ENCODE data around the gene PDE3B. TPM values are rescaled to one million over a fixed set of nuclear protein-coding genes. Genes with fewer than 3 reads are reported as not detected.

PDE3B gene
- polyA plus RNA-seq, 4 donors = 0.67 to 25.8 (median 2.4) TPM

DNA sequence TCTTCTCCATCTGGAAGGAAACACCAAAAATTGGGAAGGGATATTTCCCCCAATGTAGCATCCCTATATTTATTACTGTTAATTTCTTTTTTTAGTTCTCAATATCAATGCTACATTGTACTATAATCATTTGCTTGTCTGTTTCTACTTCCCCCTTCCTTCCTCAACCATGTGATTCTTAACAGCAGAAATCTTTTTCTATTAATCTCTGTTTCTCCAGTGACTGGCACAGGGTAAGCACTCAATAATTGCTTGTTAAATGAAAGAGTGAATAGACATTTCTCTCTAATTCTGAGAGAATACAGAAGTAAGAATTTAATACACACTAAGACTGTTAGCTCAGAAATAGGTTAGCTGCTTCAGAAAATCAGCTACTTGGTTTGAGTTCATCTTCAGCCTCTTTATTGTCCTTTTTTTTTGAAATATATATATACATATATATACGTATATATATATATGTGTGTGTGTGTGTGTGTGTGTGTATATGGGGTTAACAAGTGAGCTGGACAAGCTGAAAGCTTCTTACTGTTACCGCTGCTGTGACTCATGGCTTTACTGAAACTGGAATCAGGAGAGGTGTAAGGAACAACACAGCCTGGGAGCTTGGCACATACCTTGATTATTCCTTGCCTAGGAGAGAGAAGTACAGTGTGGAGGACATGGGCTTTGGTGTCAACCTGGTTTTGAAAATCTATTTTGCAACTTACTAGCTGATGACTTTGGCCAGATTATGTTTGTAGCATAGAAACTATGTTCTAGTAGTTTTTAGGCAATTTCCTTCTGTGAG lies 26.2 kb upstream of the PDE3B start:
- Histone ChIP-seq H3K4me1 (ENCODE audit: control insufficient read depth in 3 of 3, insufficient read depth in 2 of 3, low read depth in 1 of 3, low read length in 2 of 3) (peaks cover 0 to 29% (median 0%) of the 10 kb centered on the region in 3 donors), H3K27me3 (ENCODE audit: control insufficient read depth in 3 of 3, insufficient read depth in 3 of 3, low read length in 3 of 3) (no peaks in the 10 kb centered on the region), H3K4me3 (ENCODE audit: low read depth in 1 of 3, low read length in 3 of 3) (no peak overlapping the region), H3K27ac (ENCODE audit: low read depth in 1 of 3, low read length in 2 of 3) (peak overlapping the region in 1 of 3 donors; percentile 49), H3K9me3 (ENCODE audit: control insufficient read depth in 2 of 2, insufficient read depth in 1 of 2, low read depth in 1 of 2, low read length in 1 of 2) (no peaks in the 10 kb centered on the region), H3K36me3 (ENCODE audit: control insufficient read depth in 3 of 3, insufficient read depth in 2 of 3, low read depth in 1 of 3, low read length in 3 of 3) (no peaks in the 10 kb centered on the region)
- WGBS, 3 donors = 72 to 76% (median 75%) methylated on average over 2 of the region's 2 CpGs
- DNase-seq (peak; percentile 42 to 61), FAIRE-seq (no peak)

DNA sequence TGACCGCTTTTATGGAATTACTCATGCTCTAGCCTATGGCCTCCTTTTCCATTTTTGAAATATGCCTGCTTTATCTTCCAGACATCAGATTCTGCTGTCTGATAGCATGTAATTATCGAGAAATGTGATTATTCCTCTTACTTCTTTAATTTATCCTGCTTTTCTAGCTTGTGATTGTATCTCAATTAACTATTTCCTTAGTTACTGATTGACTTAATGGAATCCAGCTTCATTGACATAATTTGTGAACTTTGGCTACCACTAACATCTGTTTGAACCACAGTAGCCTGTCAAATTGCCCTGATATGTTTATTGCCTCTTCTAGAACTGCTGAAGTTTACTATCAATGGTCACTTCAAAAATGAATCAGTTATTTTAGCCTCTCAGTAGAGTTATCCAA lies 25.5 kb upstream of the PDE3B start:
- no peaks in the 10 kb centered on the region for H3K27me3 ChIP-seq (ENCODE audit: control insufficient read depth in 3 of 3, insufficient read depth in 3 of 3, low read length in 3 of 3)
- peak overlapping the region in 1 of 3 donors; percentile 49 for H3K27ac ChIP-seq (ENCODE audit: low read depth in 1 of 3, low read length in 2 of 3)
- FAIRE-seq = no peak

DNA sequence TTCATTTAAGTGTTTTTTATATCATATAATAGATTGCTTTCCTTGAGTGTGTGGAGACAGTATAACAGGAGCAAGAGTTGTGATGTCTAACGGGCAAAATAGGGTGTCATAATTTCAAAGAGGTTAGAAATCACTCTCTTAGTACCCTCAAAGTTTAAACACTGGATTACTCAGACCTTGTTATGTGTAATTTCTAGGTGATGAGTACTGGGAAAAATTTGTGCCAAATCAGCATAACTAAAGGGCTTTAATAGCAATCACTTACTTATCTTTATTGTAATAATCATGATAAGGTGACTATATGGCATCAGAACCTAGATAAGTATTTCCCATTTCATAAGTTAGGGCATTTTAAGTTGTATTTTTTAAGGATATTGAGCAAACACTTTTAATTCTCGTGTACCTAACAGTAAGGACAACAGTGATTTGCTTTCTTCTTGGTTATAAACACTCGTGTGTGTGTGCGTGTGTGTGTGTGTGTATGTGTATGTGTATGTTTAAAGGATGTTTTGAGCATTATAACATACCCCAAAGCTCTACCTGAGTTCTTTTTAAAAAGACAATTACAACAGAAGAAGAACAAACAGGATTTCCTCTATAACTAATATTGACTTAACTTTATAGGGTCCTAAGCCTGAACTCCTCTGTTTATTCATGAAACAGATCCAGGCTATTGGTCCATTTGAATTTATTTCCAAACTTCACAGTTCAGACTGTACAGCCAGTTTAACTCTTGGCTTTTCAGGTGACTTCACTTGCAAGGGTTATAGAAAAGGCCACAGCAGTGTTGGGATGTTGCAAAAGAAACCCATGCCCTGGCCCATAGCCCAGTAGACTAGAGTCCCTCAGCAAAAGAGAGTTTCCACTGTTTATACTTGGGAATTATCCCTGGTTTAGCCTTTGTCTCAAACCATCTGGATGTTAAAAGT lies 23.7 kb upstream of the PDE3B start:
- Histone ChIP-seq H3K27ac (ENCODE audit: low read depth in 1 of 3, low read length in 2 of 3) (peak overlapping the region in 1 of 3 donors; percentile 41), H3K36me3 (ENCODE audit: control insufficient read depth in 3 of 3, insufficient read depth in 2 of 3, low read depth in 1 of 3, low read length in 3 of 3) (no peaks in the 10 kb centered on the region), H3K9me3 (ENCODE audit: control insufficient read depth in 2 of 2, insufficient read depth in 1 of 2, low read depth in 1 of 2, low read length in 1 of 2) (no peaks in the 10 kb centered on the region), H3K27me3 (ENCODE audit: control insufficient read depth in 3 of 3, insufficient read depth in 3 of 3, low read length in 3 of 3) (no peaks in the 10 kb centered on the region), H3K4me3 (ENCODE audit: low read depth in 1 of 3, low read length in 3 of 3) (no peak overlapping the region), H3K4me1 (ENCODE audit: control insufficient read depth in 3 of 3, insufficient read depth in 2 of 3, low read depth in 1 of 3, low read length in 2 of 3) (peaks cover 0 to 29% (median 0%) of the 10 kb centered on the region in 3 donors)
- DNase-seq (peak; percentile 24 to 52), FAIRE-seq (no peak)
- WGBS, 3 donors = 50 to 71% (median 71%) methylated on average over 4 of the region's 4 CpGs

More for the DNA sequence above, 25.5 kb upstream of the PDE3B start:
- DNase-seq = peak; percentile 56 to 77
- Histone ChIP-seq H3K4me1 (ENCODE audit: control insufficient read depth in 3 of 3, insufficient read depth in 2 of 3, low read depth in 1 of 3, low read length in 2 of 3) (peaks cover 0 to 29% (median 0%) of the 10 kb centered on the region in 3 donors), H3K36me3 (ENCODE audit: control insufficient read depth in 3 of 3, insufficient read depth in 2 of 3, low read depth in 1 of 3, low read length in 3 of 3) (no peaks in the 10 kb centered on the region), H3K9me3 (ENCODE audit: control insufficient read depth in 2 of 2, insufficient read depth in 1 of 2, low read depth in 1 of 2, low read length in 1 of 2) (no peaks in the 10 kb centered on the region), H3K4me3 (ENCODE audit: low read depth in 1 of 3, low read length in 3 of 3) (no peak overlapping the region)
- 51 to 86% (median 54%) methylated on average over 2 of the region's 2 CpGs for WGBS, 3 donors

DNA sequence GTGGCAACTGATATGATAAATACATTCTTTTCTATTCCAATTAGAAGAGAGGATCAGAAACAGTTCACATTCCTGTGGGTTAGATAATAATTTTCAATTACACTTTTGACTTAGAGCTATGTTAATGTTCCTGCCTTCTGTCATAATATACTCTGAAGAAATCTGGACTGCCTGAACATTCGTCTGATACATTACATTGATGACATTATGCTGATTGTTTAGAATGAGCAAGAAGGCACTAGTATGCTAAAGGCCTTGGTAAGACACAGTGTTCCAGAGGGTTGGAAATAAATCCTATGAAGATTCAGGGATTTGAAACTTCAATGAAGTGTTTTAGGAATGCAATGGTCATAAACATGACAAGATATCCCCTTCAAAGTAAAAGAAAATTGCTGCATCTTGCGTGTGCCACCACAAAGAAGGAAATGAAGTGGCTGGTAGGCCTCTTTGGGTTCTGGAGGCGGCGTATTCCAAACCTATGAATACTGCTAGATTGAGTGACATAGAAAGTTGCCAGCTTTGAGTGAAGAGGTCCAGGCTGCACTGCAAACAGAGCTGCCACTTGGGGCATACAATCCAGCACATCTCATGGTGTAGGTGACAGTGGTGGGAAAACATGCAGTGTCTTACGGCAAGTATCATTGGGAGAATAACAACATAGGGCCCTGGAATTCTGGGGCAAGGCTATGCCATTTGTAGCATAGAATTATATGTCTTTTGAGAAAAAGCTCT lies 21.2 kb upstream of the PDE3B start:
- 89 to 94% (median 94%) methylated on average over 5 of the region's 5 CpGs for WGBS, 3 donors

DNA sequence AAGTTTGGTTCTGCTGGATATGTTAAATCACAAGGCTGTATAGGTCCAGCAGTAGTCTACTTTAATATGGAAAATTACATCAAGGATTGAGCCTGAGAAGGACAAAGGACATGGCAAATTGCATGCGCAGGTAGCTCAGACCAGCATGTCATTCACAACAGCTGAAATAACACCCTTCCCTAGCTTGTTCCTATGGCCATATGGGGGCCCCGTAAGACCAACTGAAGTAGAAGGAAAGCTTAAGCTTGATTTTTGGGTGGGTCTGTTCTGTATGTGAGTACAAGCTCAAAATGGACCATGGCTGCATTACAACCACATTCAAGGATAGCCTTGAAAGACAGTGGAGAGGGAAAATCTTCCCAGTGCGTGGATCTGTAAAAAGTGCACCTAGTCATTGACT lies 20.6 kb upstream of the PDE3B start:
- WGBS, 3 donors = 97% methylated on average over 3 of the region's 3 CpGs
- Histone ChIP-seq H3K27me3 (ENCODE audit: control insufficient read depth in 3 of 3, insufficient read depth in 3 of 3, low read length in 3 of 3) (no peaks in the 10 kb centered on the region), H3K4me1 (ENCODE audit: control insufficient read depth in 3 of 3, insufficient read depth in 2 of 3, low read depth in 1 of 3, low read length in 2 of 3) (peaks cover 0 to 14% (median 5%) of the 10 kb centered on the region in 3 donors), H3K4me3 (ENCODE audit: low read depth in 1 of 3, low read length in 3 of 3) (no peak overlapping the region), H3K36me3 (ENCODE audit: control insufficient read depth in 3 of 3, insufficient read depth in 2 of 3, low read depth in 1 of 3, low read length in 3 of 3) (no peaks in the 10 kb centered on the region), H3K9me3 (ENCODE audit: control insufficient read depth in 2 of 2, insufficient read depth in 1 of 2, low read depth in 1 of 2, low read length in 1 of 2) (no peaks in the 10 kb centered on the region), H3K27ac (ENCODE audit: low read depth in 1 of 3, low read length in 2 of 3) (no peak overlapping the region)
- FAIRE-seq (no peak), DNase-seq (no peak)

More for the DNA sequence above, 21.2 kb upstream of the PDE3B start:
- no peak overlapping the region for H3K27ac ChIP-seq (ENCODE audit: low read depth in 1 of 3, low read length in 2 of 3)
- H3K9me3 ChIP-seq (ENCODE audit: control insufficient read depth in 2 of 2, insufficient read depth in 1 of 2, low read depth in 1 of 2, low read length in 1 of 2) = no peaks in the 10 kb centered on the region
- FAIRE-seq = no peak
- no peaks in the 10 kb centered on the region for H3K27me3 ChIP-seq (ENCODE audit: control insufficient read depth in 3 of 3, insufficient read depth in 3 of 3, low read length in 3 of 3)
- DNase-seq = no peak
- no peak overlapping the region for H3K4me3 ChIP-seq (ENCODE audit: low read depth in 1 of 3, low read length in 3 of 3)
- peaks cover 0 to 21% (median 5%) of the 10 kb centered on the region in 3 donors for H3K4me1 ChIP-seq (ENCODE audit: control insufficient read depth in 3 of 3, insufficient read depth in 2 of 3, low read depth in 1 of 3, low read length in 2 of 3)
- H3K36me3 ChIP-seq (ENCODE audit: control insufficient read depth in 3 of 3, insufficient read depth in 2 of 3, low read depth in 1 of 3, low read length in 3 of 3) = no peaks in the 10 kb centered on the region

DNA sequence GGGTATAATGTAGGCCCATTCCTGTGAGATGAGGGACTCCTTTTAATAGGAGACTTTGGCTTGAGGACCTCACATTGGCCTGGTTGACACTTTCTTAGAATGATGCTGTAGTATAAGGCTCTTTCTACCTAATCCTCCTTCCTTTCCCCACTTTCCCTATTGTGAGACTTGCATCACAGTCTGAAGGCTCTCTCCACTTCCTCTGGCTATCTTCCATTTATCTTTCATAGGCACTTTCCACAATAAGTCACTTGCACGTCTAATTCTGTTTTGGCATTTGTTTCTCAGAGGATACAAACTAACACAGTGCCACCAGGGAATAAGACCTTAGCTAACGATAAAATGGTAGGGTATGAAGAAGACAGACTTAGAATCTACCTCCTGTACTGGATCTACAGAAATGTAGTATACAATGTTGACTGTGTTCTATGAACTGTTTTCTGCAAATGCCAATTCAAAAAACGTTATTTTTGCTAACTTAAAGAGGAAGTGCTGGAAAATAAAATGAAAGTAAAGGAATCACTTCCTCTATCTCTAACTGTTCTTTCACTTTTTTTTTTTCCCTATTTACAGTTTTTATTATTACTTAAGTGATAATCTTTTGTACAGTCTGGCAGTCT lies 17.9 kb upstream of the PDE3B start:
- FAIRE-seq = no peak
- Histone ChIP-seq H3K27me3 (ENCODE audit: control insufficient read depth in 3 of 3, insufficient read depth in 3 of 3, low read length in 3 of 3) (no peaks in the 10 kb centered on the region), H3K4me1 (ENCODE audit: control insufficient read depth in 3 of 3, insufficient read depth in 2 of 3, low read depth in 1 of 3, low read length in 2 of 3) (peaks cover 0 to 5% (median under 1%) of the 10 kb centered on the region in 3 donors), H3K36me3 (ENCODE audit: control insufficient read depth in 3 of 3, insufficient read depth in 2 of 3, low read depth in 1 of 3, low read length in 3 of 3) (no peaks in the 10 kb centered on the region), H3K27ac (ENCODE audit: low read depth in 1 of 3, low read length in 2 of 3) (no peak overlapping the region), H3K4me3 (ENCODE audit: low read depth in 1 of 3, low read length in 3 of 3) (no peak overlapping the region), H3K9me3 (ENCODE audit: control insufficient read depth in 2 of 2, insufficient read depth in 1 of 2, low read depth in 1 of 2, low read length in 1 of 2) (no peaks in the 10 kb centered on the region)
- no peak for DNase-seq
- 45 to 46% (median 45%) methylated on average over 3 of the region's 3 CpGs for WGBS, 3 donors

DNA sequence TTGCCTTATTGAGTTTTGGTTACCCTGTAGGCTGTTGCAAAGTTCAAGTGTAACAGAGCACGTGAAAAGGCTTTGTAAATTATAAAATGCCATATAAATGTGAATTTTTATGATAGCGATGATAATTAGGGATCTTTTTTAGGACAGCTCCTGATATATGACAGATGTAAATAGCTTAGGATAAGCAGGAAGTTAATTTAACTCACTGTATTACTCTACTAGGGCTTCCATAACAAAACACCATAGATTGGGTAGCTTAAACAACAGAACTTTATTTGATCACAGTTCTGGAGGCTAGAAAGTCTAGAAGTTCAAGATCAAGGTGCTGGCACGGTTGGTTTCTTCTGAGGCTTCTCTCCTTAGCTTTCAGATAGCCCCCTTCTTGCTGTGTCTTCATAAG lies 17.0 kb upstream of the PDE3B start:
- WGBS, 3 donors = 66 to 77% (median 69%) methylated on average over 3 of the region's 3 CpGs
- DNase-seq (no peak), FAIRE-seq (no peak)

More for the DNA sequence above, 17.0 kb upstream of the PDE3B start:
- Histone ChIP-seq H3K36me3 (ENCODE audit: control insufficient read depth in 3 of 3, insufficient read depth in 2 of 3, low read depth in 1 of 3, low read length in 3 of 3) (no peaks in the 10 kb centered on the region), H3K4me1 (ENCODE audit: control insufficient read depth in 3 of 3, insufficient read depth in 2 of 3, low read depth in 1 of 3, low read length in 2 of 3) (peaks cover 0 to 5% (median 0%) of the 10 kb centered on the region in 3 donors), H3K27me3 (ENCODE audit: control insufficient read depth in 3 of 3, insufficient read depth in 3 of 3, low read length in 3 of 3) (no peaks in the 10 kb centered on the region), H3K27ac (ENCODE audit: low read depth in 1 of 3, low read length in 2 of 3) (no peak overlapping the region), H3K9me3 (ENCODE audit: control insufficient read depth in 2 of 2, insufficient read depth in 1 of 2, low read depth in 1 of 2, low read length in 1 of 2) (no peaks in the 10 kb centered on the region), H3K4me3 (ENCODE audit: low read depth in 1 of 3, low read length in 3 of 3) (no peak overlapping the region)
